NB4 (cell line): ENCODE measurements around the gene KLHL17.

Experiments used
- DNase-seq: peaks from one replicate; pipeline ENCODE4 v3.0.0; 2010; ENCODE audit warnings: low read depth
- H3K4me3 ChIP-seq: one replicate; pipeline ENCODE4 v1.5.1; 2011; ENCODE audit warnings: mild to moderate bottlenecking, low read depth, low read length, moderate library complexity
- MAX ChIP-seq: IDR thresholded peaks from 2 replicates; pipeline ENCODE4 v1.6.1; 2011; ENCODE audit warnings: low read depth, low read length
- MYC ChIP-seq: IDR thresholded peaks from 2 replicates; pipeline ENCODE4 v1.6.1; 2011; ENCODE audit warnings: low read depth, low read length
- POLR2A ChIP-seq: IDR thresholded peaks from 2 replicates; pipeline ENCODE4 v1.6.1; 2011; ENCODE audit warnings: mild to moderate bottlenecking; ENCODE audit not compliant: insufficient read length; ENCODE audit errors: extremely low read depth
- TF ChIP-seq, protein P1 (sequence below): IDR thresholded peaks from one replicate; pipeline ENCODE4 v1.5.1; 2012; ENCODE audit warnings: low read depth, low read length

KLHL17 gene

GRCh38 chr1:917466-918091 lies 42.8 kb upstream of the KLHL17 start:
- TF ChIP-seq, protein P1, sequence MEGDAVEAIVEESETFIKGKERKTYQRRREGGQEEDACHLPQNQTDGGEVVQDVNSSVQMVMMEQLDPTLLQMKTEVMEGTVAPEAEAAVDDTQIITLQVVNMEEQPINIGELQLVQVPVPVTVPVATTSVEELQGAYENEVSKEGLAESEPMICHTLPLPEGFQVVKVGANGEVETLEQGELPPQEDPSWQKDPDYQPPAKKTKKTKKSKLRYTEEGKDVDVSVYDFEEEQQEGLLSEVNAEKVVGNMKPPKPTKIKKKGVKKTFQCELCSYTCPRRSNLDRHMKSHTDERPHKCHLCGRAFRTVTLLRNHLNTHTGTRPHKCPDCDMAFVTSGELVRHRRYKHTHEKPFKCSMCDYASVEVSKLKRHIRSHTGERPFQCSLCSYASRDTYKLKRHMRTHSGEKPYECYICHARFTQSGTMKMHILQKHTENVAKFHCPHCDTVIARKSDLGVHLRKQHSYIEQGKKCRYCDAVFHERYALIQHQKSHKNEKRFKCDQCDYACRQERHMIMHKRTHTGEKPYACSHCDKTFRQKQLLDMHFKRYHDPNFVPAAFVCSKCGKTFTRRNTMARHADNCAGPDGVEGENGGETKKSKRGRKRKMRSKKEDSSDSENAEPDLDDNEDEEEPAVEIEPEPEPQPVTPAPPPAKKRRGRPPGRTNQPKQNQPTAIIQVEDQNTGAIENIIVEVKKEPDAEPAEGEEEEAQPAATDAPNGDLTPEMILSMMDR, result no peak
- no peak for TF ChIP-seq POLR2A
- no peak for TF ChIP-seq MYC
- TF ChIP-seq MAX, result no peak
- no peak overlapping the region for H3K4me3 ChIP-seq
- DNase-seq, result no peak

- TF ChIP-seq, protein P1, result no peak
- no peak for TF ChIP-seq MYC
- TF ChIP-seq MAX, result no peak
- TF ChIP-seq POLR2A, result no peak
- no peak for DNase-seq
- no peak overlapping the region for H3K4me3 ChIP-seq
Observed at GRCh38 chr1:918353-918752, 42.0 kb upstream of the KLHL17 start.

- no peak overlapping the region for H3K4me3 ChIP-seq
- TF ChIP-seq, protein P1, result no peak
- TF ChIP-seq MAX (no peak), MYC (no peak), POLR2A (no peak)
- DNase-seq, result no peak
Observed at GRCh38 chr1:918843-919242, 41.5 kb upstream of the KLHL17 start.

- TF ChIP-seq MAX (no peak), MYC (no peak), POLR2A (no peak)
- TF ChIP-seq, protein P1, result no peak
- no peak for DNase-seq
- H3K4me3 ChIP-seq, result no peak overlapping the region
Observed at GRCh38 chr1:919271-919872, 41.0 kb upstream of the KLHL17 start.

DNA sequence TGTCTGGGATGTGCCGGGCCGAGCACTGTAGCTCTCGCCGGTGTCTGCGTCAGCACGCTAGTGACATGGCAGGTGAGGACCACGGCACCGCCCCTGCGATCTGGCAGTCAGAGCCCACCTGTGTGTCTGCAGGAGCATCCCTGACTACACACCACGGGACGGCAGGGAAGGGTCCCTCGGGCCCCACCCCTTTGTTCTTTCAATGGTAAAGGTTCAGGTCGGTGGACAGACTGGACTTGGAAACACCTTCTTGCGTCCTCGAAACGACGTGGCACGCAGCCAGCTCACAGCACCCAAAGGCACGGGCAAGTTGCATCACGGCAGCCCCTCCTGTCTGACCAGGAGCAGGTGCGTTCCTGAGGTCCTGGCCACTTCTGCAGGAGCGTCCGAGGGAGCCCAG lies 40.4 kb upstream of the KLHL17 start:
- DNase-seq, result no peak
- H3K4me3 ChIP-seq, result no peak overlapping the region
- TF ChIP-seq MAX (no peak), POLR2A (no peak), MYC (no peak)
- TF ChIP-seq, protein P1, result no peak
